HepG2 (cell line): Measurements from ENCODE around the gene WDR27. TPM values are rescaled to one million over a fixed set of nuclear protein-coding genes. Genes with fewer than 3 reads are reported as not detected.

Experiments
- AGO1 ChIP-seq: fragments of 200-400 bp; formaldehyde crosslinking; IDR thresholded peaks from 2 replicates; pipeline ENCODE4 v1.6.1; 2017; ENCODE audit warnings: mild to moderate bottlenecking, low read depth, low read length, moderate library complexity; ENCODE audit not compliant: poor library complexity, severe bottlenecking
- BORCS8-MEF2B ChIP-seq: sonication (generic); formaldehyde crosslinking; IDR thresholded peaks from 2 replicates; pipeline ENCODE4 v1.8.0; 2022; ENCODE audit warnings: mild to moderate bottlenecking, missing genetic modification reagents
- MAF1 ChIP-seq: sonication (generic); formaldehyde crosslinking; IDR thresholded peaks from 2 replicates; pipeline ENCODE4 v1.5.0; 2020; ENCODE audit warnings: missing genetic modification reagents, borderline replicate concordance
- MAFF ChIP-seq: IDR thresholded peaks from 2 replicates; pipeline ENCODE4 v1.6.1; 2011; ENCODE audit warnings: low read depth, low read length, improper control_type of control experiment
- SIX1 ChIP-seq: sonication (generic); formaldehyde crosslinking; IDR thresholded peaks from 2 replicates; pipeline ENCODE4 v1.4.0; 2020; ENCODE audit warnings: missing genetic modification reagents, borderline replicate concordance
- YEATS4 ChIP-seq: sonication (generic); formaldehyde crosslinking; IDR thresholded peaks from 2 replicates; pipeline ENCODE4 v1.4.0; 2020; ENCODE audit warnings: missing genetic modification reagents, borderline replicate concordance
- ZNF124 ChIP-seq: sonication (generic); formaldehyde crosslinking; IDR thresholded peaks from 2 replicates; pipeline ENCODE4 v1.4.0; 2020; ENCODE audit warnings: missing genetic modification reagents
- ZNF772 ChIP-seq: sonication (generic); formaldehyde crosslinking; IDR thresholded peaks from 2 replicates; pipeline ENCODE4 v1.5.0; 2020; ENCODE audit warnings: mild to moderate bottlenecking, missing genetic modification reagents
- ZNF883 ChIP-seq: sonication (generic); formaldehyde crosslinking; IDR thresholded peaks from 2 replicates; pipeline ENCODE4 v1.5.1; 2020; ENCODE audit warnings: mild to moderate bottlenecking, missing genetic modification reagents; ENCODE audit errors: not compliant biosample characterization
- polyA plus RNA-seq, 8 experiments: library from polyadenylated mRNA; depleted of rRNA in 3 of 8; stranded (reverse) in 7 of 8; unstranded in 1 of 8; fragments of >200 nt; fragmentation: Illumina TruSeq in 4 of 8; extraction: Trizol in 4 of 8; gene quantifications; 2 replicates each; pipeline versions ENCODE4 v1.2.1 to v1.2.3, GENCODE V29; 2011 to 2016; ENCODE audit warnings: low read depth in 4 of 8, missing spikeins in 1 of 8, mixed read lengths in 1 of 8; ENCODE audit not compliant: insufficient read depth in 1 of 8
- total RNA-seq, 5 experiments: library from RNA; depleted of rRNA; stranded (reverse); fragments of >200 nt; fragmentation: Illumina TruSeq; extraction: Trizol; gene quantifications; 2 replicates each; pipeline ENCODE4 v1.2.3, GENCODE V29; 2016; ENCODE audit warnings: low read depth in 1 of 5
- TF ChIP-seq, protein P1 (sequence below): sonication (generic); formaldehyde crosslinking; conservative IDR thresholded peaks from 2 replicates; pipeline ENCODE4 v1.4.0; 2020; ENCODE audit warnings: missing genetic modification reagents
- TF ChIP-seq, protein P2 (sequence below): sonication (generic); formaldehyde crosslinking; IDR thresholded peaks from 2 replicates; pipeline ENCODE4 v1.8.0; 2022; ENCODE audit warnings: missing genetic modification reagents, mild to moderate bottlenecking, moderate library complexity, borderline replicate concordance
- TF ChIP-seq, protein P3 (sequence below): IDR thresholded peaks from 2 replicates; pipeline ENCODE4 v1.6.1; 2016; ENCODE audit warnings: missing biosample characterization, missing genetic modification reagents, low read depth
- TF ChIP-seq, protein P4 (sequence below): sonication (generic); formaldehyde crosslinking; IDR thresholded peaks from 2 replicates; pipeline ENCODE4 v1.4.0; 2020; ENCODE audit warnings: mild to moderate bottlenecking, missing genetic modification reagents
- TF ChIP-seq, protein P5 (sequence below): sonication (generic); formaldehyde crosslinking; IDR thresholded peaks from one replicate; pipeline ENCODE4 v1.5.1; 2020; ENCODE audit warnings: mild to moderate bottlenecking, missing genetic modification reagents; ENCODE audit errors: not compliant biosample characterization

The WDR27 gene
- total and polyA plus RNA-seq, 2 of the 13 experiments (the other 11 are each of a cell fraction or from before 2014, with no cell fraction given) = 34.1 to 80.3 TPM

DNA sequence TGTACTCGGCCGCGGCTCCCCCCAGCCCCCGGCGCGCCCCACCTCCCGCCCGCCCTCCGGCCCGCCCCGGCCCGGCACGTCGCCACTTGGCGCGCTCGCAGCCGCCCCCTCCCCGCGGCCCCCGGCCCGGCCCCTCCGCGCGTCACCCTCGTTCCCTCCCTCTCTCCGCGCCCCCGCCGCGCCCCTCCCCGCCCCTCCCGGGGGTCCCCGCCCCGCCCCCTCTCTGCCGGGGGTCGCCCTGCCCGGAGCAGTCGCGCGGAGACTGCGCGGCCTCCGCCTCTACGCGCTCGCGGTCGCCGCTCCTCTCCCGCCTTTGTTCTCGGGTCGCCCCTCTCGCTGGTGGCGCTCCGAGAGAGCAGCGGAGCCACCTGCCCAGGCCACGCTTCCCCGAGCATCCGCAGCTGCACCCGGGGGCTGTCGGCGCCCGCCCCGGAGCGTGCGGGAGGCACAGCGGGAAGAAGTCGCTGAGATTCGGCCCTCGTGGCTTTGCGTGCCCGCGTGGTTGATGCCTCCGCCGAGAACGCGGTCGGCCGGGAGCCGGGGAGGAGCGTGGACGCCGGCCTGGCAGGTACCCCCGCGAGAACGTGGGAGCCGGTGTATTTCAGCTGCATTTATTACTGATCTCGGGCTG lies 22.8 kb upstream of the WDR27 start, which contains the start of gene PHF10 (continued):
- TF ChIP-seq AGO1 (peak; percentile 67), MAF1 (CRISPR knock-in tag) (peak; percentile 16; the same call in 1 of the 2 replicates), ZNF124 (CRISPR knock-in tag) (peak; percentile 56; the same call in 1 of the 2 replicates), BORCS8-MEF2B (CRISPR knock-in tag) (peak; percentile 70), SIX1 (no peak), ZNF883 (CRISPR knock-in tag) (peak; percentile 96), MAFF (no peak), YEATS4 (CRISPR knock-in tag) (peak; percentile 83; the same call in 1 of the 2 replicates), ZNF772 (CRISPR knock-in tag) (no peak; the same call in 1 of the 2 replicates)
- TF ChIP-seq, protein P1, sequence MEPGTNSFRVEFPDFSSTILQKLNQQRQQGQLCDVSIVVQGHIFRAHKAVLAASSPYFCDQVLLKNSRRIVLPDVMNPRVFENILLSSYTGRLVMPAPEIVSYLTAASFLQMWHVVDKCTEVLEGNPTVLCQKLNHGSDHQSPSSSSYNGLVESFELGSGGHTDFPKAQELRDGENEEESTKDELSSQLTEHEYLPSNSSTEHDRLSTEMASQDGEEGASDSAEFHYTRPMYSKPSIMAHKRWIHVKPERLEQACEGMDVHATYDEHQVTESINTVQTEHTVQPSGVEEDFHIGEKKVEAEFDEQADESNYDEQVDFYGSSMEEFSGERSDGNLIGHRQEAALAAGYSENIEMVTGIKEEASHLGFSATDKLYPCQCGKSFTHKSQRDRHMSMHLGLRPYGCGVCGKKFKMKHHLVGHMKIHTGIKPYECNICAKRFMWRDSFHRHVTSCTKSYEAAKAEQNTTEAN (CRISPR knock-in tag) = no peak
- TF ChIP-seq, protein P2, sequence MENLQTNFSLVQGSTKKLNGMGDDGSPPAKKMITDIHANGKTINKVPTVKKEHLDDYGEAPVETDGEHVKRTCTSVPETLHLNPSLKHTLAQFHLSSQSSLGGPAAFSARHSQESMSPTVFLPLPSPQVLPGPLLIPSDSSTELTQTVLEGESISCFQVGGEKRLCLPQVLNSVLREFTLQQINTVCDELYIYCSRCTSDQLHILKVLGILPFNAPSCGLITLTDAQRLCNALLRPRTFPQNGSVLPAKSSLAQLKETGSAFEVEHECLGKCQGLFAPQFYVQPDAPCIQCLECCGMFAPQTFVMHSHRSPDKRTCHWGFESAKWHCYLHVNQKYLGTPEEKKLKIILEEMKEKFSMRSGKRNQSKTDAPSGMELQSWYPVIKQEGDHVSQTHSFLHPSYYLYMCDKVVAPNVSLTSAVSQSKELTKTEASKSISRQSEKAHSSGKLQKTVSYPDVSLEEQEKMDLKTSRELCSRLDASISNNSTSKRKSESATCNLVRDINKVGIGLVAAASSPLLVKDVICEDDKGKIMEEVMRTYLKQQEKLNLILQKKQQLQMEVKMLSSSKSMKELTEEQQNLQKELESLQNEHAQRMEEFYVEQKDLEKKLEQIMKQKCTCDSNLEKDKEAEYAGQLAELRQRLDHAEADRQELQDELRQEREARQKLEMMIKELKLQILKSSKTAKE (CRISPR knock-in tag) = peak; percentile 54
- TF ChIP-seq, protein P3, sequence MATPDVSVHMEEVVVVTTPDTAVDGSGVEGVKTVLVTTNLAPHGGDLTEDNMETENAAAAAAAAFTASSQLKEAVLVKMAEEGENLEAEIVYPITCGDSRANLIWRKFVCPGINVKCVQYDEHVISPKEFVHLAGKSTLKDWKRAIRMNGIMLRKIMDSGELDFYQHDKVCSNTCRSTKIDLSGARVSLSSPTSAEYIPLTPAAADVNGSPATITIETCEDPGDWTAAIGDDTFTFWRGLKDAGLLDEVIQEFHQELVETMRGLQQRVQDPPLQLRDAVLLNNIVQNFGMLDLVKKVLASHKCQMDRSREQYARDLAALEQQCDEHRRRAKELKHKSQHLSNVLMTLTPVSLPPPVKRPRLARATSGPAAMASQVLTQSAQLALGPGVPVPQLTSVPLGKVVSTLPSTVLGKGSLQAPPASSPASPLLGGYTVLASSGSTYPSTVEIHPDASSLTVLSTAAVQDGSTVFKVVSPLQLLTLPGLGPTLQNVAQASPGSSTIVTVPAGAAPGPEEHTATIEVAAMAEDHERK (CRISPR knock-in tag) = no peak
- TF ChIP-seq, protein P4, sequence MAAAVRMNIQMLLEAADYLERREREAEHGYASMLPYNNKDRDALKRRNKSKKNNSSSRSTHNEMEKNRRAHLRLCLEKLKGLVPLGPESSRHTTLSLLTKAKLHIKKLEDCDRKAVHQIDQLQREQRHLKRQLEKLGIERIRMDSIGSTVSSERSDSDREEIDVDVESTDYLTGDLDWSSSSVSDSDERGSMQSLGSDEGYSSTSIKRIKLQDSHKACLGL = peak; percentile 96
- TF ChIP-seq, protein P5, sequence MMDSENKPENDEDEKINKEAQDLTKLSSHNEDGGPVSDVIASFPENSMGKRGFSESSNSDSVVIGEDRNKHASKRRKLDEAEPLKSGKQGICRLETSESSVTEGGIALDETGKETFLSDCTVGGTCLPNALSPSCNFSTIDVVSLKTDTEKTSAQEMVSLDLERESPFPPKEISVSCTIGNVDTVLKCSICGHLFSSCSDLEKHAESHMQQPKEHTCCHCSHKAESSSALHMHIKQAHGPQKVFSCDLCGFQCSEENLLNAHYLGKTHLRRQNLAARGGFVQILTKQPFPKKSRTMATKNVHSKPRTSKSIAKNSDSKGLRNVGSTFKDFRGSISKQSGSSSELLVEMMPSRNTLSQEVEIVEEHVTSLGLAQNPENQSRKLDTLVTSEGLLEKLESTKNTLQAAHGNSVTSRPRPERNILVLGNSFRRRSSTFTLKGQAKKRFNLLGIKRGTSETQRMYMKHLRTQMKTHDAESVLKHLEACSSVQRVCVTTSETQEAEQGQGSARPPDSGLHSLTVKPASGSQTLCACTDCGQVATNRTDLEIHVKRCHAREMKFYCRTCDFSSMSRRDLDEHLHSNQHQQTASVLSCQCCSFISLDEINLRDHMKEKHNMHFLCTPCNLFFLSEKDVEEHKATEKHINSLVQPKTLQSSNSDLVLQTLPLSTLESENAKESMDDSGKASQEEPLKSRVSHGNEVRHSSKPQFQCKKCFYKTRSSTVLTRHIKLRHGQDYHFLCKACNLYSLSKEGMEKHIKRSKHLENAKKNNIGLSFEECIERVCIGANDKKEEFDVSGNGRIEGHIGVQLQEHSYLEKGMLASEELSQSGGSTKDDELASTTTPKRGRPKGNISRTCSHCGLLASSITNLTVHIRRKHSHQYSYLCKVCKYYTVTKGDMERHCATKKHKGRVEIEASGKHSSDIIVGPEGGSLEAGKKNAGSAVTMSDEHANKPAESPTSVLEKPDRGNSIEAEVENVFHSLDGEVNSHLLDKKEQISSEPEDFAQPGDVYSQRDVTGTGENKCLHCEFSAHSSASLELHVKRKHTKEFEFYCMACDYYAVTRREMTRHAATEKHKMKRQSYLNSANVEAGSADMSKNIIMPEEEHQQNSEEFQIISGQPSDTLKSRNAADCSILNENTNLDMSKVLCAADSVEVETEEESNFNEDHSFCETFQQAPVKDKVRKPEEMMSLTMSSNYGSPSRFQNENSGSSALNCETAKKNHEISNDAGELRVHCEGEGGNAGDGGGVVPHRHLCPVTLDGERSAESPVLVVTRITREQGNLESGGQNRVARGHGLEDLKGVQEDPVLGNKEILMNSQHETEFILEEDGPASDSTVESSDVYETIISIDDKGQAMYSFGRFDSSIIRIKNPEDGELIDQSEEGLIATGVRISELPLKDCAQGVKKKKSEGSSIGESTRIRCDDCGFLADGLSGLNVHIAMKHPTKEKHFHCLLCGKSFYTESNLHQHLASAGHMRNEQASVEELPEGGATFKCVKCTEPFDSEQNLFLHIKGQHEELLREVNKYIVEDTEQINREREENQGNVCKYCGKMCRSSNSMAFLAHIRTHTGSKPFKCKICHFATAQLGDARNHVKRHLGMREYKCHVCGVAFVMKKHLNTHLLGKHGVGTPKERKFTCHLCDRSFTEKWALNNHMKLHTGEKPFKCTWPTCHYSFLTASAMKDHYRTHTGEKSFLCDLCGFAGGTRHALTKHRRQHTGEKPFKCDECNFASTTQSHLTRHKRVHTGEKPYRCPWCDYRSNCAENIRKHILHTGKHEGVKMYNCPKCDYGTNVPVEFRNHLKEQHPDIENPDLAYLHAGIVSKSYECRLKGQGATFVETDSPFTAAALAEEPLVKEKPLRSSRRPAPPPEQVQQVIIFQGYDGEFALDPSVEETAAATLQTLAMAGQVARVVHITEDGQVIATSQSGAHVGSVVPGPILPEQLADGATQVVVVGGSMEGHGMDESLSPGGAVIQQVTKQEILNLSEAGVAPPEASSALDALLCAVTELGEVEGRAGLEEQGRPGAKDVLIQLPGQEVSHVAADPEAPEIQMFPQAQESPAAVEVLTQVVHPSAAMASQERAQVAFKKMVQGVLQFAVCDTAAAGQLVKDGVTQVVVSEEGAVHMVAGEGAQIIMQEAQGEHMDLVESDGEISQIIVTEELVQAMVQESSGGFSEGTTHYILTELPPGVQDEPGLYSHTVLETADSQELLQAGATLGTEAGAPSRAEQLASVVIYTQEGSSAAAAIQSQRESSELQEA (CRISPR knock-in tag) = peak; percentile 98
